Duodenal mucosa (tissue), 2 donors: ENCODE measurements around the gene SERINC3.

Source experiments
- H3K27ac ChIP-seq: one replicate; pipeline ENCODE4 v1.7.0; 2013; ENCODE audit warnings: low read depth, low read length
- H3K27me3 ChIP-seq, 2 donors: one replicate each; pipeline ENCODE4 v1.7.0; 2013; ENCODE audit warnings: low read length in 2 of 2, control low read depth in 1 of 2; ENCODE audit not compliant: insufficient read depth in 2 of 2, control insufficient read depth in 1 of 2
- H3K36me3 ChIP-seq, 2 donors: one replicate each; pipeline ENCODE4 v1.7.0; 2013; ENCODE audit warnings: low read length in 2 of 2, control low read depth in 1 of 2; ENCODE audit not compliant: insufficient read depth in 2 of 2, control insufficient read depth in 1 of 2
- H3K4me1 ChIP-seq, 2 donors: one replicate each; pipeline ENCODE4 v1.7.0; 2013; ENCODE audit warnings: low read length in 2 of 2, control low read depth in 1 of 2; ENCODE audit not compliant: insufficient read depth in 2 of 2, control insufficient read depth in 1 of 2
- H3K4me3 ChIP-seq, 2 donors: one replicate each; pipeline ENCODE4 v1.7.0; 2013; ENCODE audit warnings: low read length in 2 of 2, low read depth in 1 of 2
- H3K9ac ChIP-seq, 2 donors: one replicate each; pipeline ENCODE4 v1.7.0; 2013; ENCODE audit warnings: low read length in 2 of 2, low read depth in 1 of 2
- H3K9me3 ChIP-seq, 2 donors: one replicate each; pipeline ENCODE4 v1.7.0; 2013; ENCODE audit warnings: low read length in 2 of 2, control low read depth in 1 of 2; ENCODE audit not compliant: control insufficient read depth in 1 of 2

SERINC3 gene

DNA sequence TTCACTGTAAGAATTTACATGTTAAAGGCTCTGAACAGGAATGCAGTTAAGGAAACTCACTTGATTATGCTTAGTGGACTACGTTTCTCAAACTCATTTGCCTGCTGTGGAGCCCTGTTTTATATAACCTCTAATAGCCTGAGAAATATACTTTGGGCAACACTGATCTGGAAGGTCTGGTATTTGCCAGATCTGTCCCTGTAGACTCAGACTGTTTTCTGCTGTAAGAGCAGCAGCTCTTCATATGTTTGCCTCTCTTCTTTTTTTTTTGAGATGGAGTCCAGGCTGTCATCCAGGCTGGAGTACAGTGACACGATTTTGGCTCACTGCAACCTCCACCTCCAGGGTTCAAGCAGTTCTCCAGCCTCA is 36.1 kb downstream of the SERINC3 start:
- Histone ChIP-seq H3K4me3 (no peak overlapping the region), H3K9me3 (no peaks in the 10 kb centered on the region), H3K36me3 (peaks cover 33 to 69% of the 10 kb centered on the region in 2 donors), H3K27ac (no peak overlapping the region), H3K4me1 (no peaks in the 10 kb centered on the region), H3K27me3 (no peaks in the 10 kb centered on the region), H3K9ac (no peak overlapping the region)

DNA sequence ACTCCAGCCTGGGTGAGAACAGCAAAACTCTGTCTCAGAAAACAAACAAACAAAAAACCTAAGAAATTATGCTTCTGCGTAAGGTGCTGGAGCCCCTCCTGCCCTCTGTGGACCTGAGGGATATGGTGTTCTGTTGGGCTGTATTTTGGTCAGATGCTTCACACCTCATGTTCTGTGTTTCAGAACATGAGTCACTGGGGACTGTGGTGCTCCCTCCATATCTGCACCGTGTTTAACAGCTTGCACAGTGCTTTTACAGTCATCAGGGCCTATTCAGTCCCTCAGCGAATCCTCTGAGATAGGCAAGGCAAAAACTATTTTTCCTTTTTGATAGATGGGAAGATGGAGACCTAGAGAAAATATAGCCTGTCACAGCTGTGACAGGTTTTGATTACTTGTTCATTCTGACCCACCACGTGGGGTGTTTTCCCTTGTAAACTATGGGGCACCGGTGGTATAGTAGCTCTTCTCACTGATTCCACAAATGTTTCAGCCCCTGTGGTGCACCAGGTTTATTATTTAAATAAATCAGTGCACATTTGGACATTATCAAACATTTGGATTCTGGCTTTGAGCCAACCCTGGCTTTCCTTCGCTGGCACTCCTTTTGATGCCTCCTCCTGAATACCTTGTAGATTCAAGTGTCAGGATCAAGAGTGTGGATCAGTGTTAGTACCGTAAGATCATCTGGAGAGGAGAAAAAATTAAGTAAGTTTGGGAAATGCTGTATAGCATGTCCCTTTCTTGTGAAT is 36.6 kb downstream of the SERINC3 start:
- H3K36me3 ChIP-seq, result peaks cover 38 to 71% of the 10 kb centered on the region in 2 donors
- H3K27ac ChIP-seq, result no peak overlapping the region
- no peaks in the 10 kb centered on the region for H3K9me3 ChIP-seq
- no peaks in the 10 kb centered on the region for H3K4me1 ChIP-seq
- no peaks in the 10 kb centered on the region for H3K27me3 ChIP-seq
- no peak overlapping the region for H3K4me3 ChIP-seq
- H3K9ac ChIP-seq, result no peak overlapping the region

DNA sequence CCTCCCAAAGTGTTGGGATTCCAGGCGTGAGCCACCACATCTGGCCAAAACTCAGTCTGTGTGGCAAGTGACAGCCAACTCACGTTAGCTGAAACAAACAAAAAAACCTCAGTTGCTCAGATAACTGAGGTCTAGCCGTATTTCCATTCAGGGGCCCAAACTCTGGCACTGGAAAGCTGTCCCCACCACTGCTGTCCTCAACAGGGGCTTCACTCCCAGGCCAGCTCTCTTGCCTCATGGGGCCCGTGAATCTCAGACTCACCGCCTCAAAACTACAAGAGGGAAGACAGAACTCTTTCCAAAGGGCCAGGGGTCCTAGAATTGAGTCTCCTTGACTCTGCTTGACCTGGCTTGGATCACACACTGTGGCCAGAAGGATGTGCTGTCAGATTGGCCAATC is 38.8 kb downstream of the SERINC3 start:
- peaks cover 23 to 57% of the 10 kb centered on the region in 2 donors for H3K36me3 ChIP-seq
- H3K9ac ChIP-seq, result no peak overlapping the region
- H3K27me3 ChIP-seq, result no peaks in the 10 kb centered on the region
- H3K9me3 ChIP-seq, result no peaks in the 10 kb centered on the region
- no peaks in the 10 kb centered on the region for H3K4me1 ChIP-seq
- H3K4me3 ChIP-seq, result no peak overlapping the region
- H3K27ac ChIP-seq, result no peak overlapping the region

DNA sequence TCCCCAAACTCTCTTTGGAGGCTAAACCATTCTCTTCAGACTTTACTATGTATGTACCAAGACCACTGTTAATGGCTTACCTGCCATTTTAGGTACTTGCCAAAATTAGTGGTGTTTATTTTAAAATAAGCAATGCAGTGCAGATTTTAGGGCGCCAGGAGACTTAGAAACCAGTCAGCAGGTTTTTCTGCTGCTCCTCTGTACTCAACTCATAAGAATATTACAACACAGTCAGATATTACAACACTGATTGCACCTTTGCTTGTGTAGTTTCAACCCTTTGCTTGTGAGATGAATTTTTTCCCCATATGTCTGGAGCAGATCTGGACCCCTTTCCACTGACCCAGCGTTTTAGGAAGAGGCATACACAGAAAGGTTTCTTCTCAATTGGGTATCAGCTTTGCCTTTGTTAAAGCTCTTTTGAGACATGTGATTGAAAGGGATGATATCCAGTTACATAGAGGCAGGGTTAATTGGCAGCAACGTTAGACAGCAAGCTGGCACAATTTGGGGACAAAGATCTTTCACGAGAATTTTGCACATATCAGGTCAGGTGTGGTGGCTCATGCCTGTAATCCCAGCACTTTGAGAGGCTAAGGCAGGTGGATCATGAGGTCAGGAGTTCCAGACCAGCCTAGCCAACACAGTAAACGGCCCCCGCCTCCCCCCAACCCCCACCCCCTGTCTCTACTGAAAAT is 40.0 kb downstream of the SERINC3 start:
- Histone ChIP-seq H3K27me3 (no peaks in the 10 kb centered on the region), H3K27ac (no peak overlapping the region), H3K9me3 (no peaks in the 10 kb centered on the region), H3K4me3 (no peak overlapping the region), H3K4me1 (peaks cover 0 to 3% of the 10 kb centered on the region in 2 donors), H3K9ac (no peak overlapping the region), H3K36me3 (peaks cover 23 to 55% of the 10 kb centered on the region in 2 donors)

DNA sequence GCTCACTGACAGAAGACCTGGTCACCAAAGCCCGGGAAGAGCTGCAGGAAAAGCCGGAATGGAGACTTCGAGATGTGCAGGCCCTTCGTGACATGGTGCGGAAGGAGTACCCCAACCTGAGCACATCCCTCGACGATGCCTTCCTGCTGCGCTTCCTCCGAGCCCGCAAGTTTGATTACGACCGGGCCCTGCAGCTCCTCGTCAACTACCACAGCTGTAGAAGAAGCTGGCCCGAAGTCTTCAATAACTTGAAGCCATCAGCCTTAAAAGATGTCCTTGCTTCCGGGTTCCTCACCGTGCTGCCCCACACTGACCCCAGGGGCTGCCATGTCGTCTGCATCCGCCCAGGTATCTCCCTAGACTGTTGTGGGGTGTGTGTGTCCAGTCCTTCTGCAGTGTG is 41.8 kb downstream of the SERINC3 start:
- Histone ChIP-seq H3K36me3 (peaks cover 21 to 38% of the 10 kb centered on the region in 2 donors), H3K27ac (no peak overlapping the region), H3K27me3 (no peaks in the 10 kb centered on the region), H3K9me3 (no peaks in the 10 kb centered on the region), H3K9ac (no peak overlapping the region), H3K4me1 (peaks cover 5 to 15% of the 10 kb centered on the region in 2 donors), H3K4me3 (no peak overlapping the region)

DNA sequence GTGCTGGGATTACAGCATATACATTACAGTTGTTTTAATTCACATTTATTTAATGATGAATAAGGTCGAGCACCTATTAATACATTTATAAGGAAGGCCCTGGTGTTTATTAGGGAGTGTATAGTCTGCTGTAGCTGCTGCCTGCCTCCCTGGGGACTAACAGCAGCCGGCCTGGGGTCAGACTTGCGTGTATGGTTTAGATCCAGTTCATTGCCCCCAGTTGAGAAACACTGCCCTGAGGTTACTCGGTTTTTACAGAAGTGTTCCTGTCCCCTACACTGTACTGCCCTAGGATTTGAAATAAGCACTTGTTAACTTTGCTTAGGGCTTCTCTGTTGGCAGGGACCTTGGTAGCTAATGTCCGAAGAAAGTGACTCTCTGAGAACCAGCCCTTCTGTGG is 42.2 kb downstream of the SERINC3 start:
- no peak overlapping the region for H3K27ac ChIP-seq
- no peak overlapping the region for H3K9ac ChIP-seq
- H3K4me3 ChIP-seq, result no peak overlapping the region
- peaks cover 20 to 37% of the 10 kb centered on the region in 2 donors for H3K36me3 ChIP-seq
- H3K9me3 ChIP-seq, result no peaks in the 10 kb centered on the region
- H3K27me3 ChIP-seq, result no peaks in the 10 kb centered on the region
- H3K4me1 ChIP-seq, result peaks cover 5 to 17% of the 10 kb centered on the region in 2 donors

DNA sequence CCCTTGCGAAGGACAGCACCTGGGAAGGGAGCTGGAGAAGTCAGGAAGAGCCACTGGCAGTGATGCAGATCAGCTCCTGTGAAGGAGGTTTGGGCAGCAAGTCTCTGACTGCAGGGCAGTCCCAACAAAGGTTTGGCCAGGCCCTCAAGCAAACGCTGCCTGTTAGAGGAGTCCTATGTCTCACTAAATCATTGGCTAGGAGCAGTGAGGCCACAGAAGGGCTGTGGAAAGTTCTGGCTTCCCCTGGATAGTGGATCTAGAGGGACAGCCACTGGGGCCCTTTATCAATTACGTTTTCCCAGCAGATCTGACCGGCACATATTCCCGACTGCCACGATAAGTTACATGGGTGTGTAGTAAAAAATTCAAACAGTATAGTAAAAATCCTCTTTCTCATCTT is 43.7 kb downstream of the SERINC3 start:
- H3K27ac ChIP-seq, result no peak overlapping the region
- H3K4me3 ChIP-seq, result no peak overlapping the region
- H3K4me1 ChIP-seq, result peaks cover 5 to 17% of the 10 kb centered on the region in 2 donors
- H3K36me3 ChIP-seq, result peaks cover 15 to 26% of the 10 kb centered on the region in 2 donors
- no peak overlapping the region for H3K9ac ChIP-seq
- no peaks in the 10 kb centered on the region for H3K27me3 ChIP-seq
- no peaks in the 10 kb centered on the region for H3K9me3 ChIP-seq

DNA sequence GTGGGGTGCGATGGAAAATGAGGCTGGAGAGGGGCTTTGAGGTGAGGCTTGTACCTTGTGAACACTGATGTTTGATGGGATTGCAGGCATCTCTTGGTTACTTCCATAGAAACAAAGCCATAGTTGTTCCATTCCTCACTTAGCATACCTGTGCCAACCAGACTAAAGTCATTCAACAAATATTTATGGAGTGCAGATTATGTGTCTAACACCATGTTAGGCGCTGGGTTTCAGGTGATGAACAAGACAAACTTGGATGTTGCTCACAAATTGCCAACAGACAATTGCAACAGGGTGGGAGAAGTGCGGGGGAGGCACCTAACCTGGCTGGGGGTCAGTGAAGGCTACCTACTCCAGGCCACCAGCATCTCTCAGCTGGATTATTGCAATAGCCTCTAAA is 44.7 kb downstream of the SERINC3 start:
- no peaks in the 10 kb centered on the region for H3K9me3 ChIP-seq
- no peak overlapping the region for H3K9ac ChIP-seq
- peaks cover 5 to 17% of the 10 kb centered on the region in 2 donors for H3K4me1 ChIP-seq
- peaks cover 15 to 23% of the 10 kb centered on the region in 2 donors for H3K36me3 ChIP-seq
- peak overlapping the region in 1 of 2 donors; percentile 97 for H3K4me3 ChIP-seq
- no peak overlapping the region for H3K27ac ChIP-seq
- no peaks in the 10 kb centered on the region for H3K27me3 ChIP-seq

DNA sequence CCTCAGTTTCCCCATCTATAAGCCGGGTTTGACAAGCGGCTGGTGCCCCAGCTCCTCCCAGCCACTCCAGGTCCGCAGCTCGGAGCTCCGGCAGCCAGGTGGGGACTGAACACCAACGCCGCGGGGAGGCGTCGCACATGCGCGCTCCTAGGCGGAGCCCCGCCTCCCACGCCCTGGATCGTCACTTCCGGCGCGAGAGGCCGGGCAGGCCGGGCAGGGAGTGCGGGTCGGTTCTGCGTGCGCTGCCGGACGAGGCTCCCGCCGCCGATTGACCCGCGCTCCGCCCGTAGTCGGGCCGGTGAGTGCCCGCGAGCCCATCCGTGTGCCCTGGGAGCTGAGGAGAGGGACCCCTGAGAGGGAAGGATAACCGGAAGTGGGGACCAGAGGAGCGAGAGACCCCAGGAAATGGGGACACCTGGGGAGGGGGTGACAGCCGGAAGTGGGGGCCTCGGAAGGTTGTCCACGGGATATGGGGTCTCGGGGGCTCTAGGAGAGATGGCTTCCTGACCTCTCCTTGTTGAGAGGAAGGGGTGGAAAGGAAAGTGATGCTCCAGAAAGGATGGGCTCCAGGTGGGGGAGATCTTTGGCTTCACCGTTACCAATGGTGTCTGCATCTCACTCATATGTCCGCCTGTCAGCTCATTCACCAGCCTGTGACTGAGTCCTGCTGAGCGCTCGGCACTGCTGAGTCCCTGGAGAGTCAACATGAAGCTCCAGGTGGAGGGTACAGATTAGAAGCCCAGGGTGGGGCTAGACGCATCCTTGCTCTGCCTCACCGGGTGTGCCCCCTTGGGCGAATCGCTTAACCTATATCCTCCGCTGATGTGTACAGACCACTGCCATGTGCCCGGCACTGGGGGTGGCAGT is 45.9 kb downstream of the SERINC3 start, which contains the start of gene TTPAL:
TTPAL (plus strand) TSS at position 181 of the 867 bp plus-strand sequence. CDS start 4,126 bp downstream, outside the sequence.
- peaks cover 5 to 22% of the 10 kb centered on the region in 2 donors for H3K4me1 ChIP-seq
- H3K4me3 ChIP-seq, result peak within 1 kb of the TSS; percentile 84 to 97
- H3K27me3 ChIP-seq, result no peaks in the 10 kb centered on the region
- H3K36me3 ChIP-seq, result peaks cover 11 to 13% of the 10 kb centered on the region in 2 donors
- no peaks in the 10 kb centered on the region for H3K9me3 ChIP-seq
- peak within 1 kb of the TSS; percentile 64 for H3K27ac ChIP-seq
- peak within 1 kb of the TSS; percentile 89 to 98 for H3K9ac ChIP-seq

DNA sequence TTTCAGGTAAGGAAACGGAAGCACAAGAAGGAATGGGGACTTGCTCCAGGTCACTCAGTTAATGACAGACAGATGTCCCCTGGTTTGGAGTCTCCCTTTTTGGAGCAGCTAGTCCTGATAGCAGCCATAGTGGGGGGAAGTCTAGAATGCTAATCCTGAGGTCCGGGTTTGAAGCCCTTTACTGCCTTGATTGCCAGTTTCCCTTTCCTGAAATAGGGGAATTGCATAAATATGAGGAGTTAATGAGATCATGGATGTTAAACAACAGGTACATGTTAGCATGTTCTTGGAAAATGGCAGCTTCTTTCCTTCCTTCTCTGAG is 46.5 kb downstream of the SERINC3 start:
- Histone ChIP-seq H3K36me3 (peaks cover 6 to 8% of the 10 kb centered on the region in 2 donors), H3K9ac (peak overlapping the region; percentile 89 to 98), H3K27ac (peak overlapping the region; percentile 64), H3K4me1 (peaks cover 5 to 22% of the 10 kb centered on the region in 2 donors), H3K9me3 (no peaks in the 10 kb centered on the region), H3K27me3 (no peaks in the 10 kb centered on the region), H3K4me3 (peak overlapping the region; percentile 84 to 97)
